ENCODE results near the gene ZNF853.
"Not testable (repeated sequence)": the region's sequence is repeated elsewhere in the genome, so short reads cannot be mapped to it uniquely, and the experiment has no call there.

Gene ZNF853

DNA sequence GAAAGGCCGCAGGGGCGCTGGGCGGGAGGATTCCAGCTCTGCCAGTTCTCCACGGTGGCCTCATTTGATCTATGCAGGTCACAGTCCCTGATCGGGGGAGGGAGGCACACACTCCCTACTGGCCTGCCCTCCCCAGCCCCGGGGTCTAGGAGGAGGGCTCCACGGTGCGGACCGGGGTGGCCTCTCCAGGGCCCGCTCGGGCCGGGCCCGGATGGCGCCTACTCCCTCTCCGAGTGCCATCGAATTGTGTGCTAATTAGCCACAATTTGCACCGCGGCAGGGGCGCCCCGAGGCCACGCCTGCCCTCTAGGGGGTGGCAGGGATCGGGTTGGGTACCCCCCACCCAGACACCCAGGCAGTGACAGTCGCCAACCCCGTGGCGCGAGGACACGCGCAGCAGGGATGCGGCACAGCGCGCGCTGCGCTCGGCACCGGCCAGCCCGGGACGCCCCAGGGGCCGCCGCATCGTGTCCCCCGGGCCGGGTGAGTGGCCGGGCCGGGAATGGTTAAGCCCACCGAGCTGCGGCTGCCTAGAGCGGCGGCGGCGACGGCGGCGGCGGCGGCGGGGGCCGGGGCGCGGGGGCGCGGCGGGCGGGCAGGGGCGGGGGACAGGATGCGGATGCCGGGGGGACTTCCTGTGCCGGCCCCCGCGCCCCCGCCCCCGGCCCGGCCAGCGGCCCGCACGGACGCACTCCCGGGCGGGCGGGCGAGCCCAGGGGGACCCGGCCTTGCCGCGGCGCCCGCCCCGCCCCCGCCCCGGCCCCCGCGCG is at the start of gene ZNF853:
TSS of gene ZNF853 (plus strand) at position 658 of the 770 bp plus-strand sequence. CDS start 565 bp downstream, outside the sequence.
- no peak for DNase-seq

DNA sequence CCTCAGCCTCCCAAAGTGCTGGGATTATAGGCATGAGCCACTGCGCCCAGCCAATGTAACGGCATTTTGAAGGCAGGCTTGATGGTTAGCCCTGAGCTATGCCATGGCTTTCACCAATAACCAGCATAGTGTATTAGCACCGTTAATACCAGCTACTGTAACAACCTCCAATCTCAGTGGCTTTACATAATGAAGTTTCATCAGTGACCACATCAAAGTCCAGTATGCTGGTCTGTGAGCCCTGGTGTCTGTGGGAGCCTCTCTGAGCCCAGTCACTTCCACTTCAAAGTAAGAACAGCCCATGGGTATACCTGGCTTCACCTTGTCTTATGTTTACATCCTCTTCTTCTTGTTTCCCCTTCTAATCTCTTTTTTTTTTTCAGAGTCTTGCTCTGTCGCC is 49.8 kb upstream of the ZNF853 start:
- no peak for DNase-seq

DNA sequence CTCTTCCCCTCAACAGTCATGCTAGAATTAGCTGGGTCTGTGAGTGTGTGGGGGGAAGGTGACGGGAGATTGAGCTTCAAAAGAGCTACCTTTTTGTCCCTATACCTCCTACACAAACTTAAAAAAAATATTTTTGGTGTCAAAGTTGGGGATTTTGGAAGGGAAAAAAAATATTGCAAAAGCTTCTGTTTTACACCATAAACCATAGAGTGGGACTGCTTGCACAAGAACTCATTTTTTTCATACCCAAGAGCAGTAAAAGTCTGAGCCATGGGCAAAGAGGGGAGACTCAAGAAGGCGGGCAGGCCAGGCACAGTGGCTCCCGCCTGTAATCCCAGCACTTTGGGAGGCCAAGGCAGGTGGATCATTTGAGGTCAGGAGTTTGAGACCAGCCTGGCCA is 47.5 kb upstream of the ZNF853 start:
- no peak for DNase-seq

GRCh38 chr7:6571160-6571779 is 44.1 kb upstream of the ZNF853 start:
- no peak for DNase-seq

- DNase-seq = no peak
Measured at GRCh38 chr7:6575281-6576023, 40.0 kb upstream of the ZNF853 start.

- DNase-seq = no peak
Measured at GRCh38 chr7:6576024-6576866, 39.2 kb upstream of the ZNF853 start.

GRCh38 chr7:6576867-6577368 is 38.5 kb upstream of the ZNF853 start:
- not testable (repeated sequence) for DNase-seq

GRCh38 chr7:6577369-6578113 is 37.9 kb upstream of the ZNF853 start, which contains the start of gene ZDHHC4:
TSS of gene ZDHHC4 (plus strand) at chr7:6577454. CDS start at chr7:6580562, 3,108 bp downstream.
- DNase-seq = peak; percentile 69

- DNase-seq = no peak
Measured at GRCh38 chr7:6578114-6579084, 37.0 kb upstream of the ZNF853 start.

GRCh38 chr7:6579446-6579845 is 36.0 kb upstream of the ZNF853 start:
- DNase-seq = no peak

DNA sequence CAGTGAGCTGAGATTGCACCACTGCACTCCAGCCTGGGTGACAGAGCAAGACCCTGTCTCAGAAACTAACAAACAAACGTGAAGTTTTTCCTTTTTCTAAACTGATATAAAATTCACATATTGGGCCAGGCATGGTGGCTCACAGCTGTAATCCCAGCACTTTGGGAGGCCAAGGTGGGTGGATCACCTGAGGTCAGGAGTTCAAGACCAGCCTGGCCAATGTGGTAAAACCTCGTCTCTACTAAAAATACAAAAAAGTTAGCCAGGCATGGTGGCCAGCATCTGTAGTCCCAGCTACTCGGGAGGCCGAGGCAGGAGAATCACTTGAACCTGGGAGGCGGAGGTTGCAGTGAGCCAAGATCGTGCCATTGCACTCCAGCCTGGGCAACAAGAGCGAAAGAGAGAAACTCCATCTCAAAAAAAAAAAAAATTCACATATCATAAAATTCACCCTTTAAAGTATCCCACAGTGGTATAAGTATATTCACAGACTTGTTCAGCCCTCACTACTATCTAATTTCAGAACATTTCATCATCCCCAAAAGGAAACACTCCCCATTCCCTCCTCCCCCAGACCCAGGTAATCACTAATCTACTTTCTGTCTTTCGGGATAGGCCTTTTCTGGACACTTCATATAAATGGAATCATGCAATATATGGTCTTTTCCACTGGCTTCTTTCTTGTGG is 29.5 kb upstream of the ZNF853 start:
- DNase-seq = not testable (repeated sequence)

DNA sequence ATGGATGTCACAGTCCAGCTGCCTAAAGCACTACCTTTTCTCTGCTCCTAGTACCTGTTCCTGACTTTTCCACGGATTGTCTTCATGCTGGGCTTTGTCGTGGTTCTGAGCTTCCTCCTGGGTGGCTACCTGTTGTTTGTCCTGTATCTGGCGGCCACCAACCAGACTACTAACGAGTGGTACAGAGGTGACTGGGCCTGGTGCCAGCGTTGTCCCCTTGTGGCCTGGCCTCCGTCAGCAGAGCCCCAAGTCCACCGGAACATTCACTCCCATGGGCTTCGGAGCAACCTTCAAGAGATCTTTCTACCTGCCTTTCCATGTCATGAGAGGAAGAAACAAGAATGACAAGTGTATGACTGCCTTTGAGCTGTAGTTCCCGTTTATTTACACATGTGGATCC is 26.8 kb upstream of the ZNF853 start:
- DNase-seq = no peak

- no peak for DNase-seq
Measured at GRCh38 chr7:6589151-6589828, 26.1 kb upstream of the ZNF853 start.

DNA sequence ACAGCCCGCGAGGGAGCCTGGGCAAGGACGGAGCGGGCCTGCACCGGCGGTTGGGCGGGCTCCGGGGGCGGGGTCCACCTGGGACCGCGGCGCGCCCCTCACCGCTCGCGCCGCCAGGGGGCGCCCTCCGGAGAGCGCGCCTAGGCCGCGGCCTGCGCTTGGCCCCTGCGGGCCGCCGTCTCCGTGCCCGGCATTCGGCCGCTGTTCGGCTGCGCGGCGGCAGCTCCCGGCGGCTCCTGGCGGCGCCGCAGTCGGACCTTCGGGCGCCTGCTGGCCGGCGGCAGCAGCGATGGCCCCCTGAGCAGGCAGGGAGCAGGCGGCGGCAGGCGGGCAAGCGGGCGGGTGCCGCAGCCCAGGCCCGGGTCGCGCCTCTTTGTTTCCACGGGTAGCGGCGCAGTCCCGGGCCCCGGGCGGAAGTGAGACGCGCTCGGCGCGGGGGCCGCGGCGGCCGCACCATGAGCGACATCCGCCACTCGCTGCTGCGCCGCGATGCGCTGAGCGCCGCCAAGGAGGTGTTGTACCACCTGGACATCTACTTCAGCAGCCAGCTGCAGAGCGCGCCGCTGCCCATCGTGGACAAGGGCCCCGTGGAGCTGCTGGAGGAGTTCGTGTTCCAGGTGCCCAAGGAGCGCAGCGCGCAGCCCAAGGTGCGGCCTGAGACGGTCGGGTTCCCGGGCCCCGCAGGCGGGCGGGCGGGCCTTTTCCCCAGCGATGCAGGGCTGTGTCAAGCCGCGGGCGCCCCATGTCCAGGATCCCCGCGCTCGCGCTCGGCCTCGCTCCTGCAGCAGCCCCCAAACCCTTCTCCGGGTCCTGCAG is 25.4 kb upstream of the ZNF853 start, which contains the start of gene INTS15:
TSS of gene INTS15 (plus strand) at position 193 of the 816 bp plus-strand sequence. CDS start at position 456, 263 bp downstream.
- peak; percentile 62 for DNase-seq

GRCh38 chr7:6590645-6591110 is 24.7 kb upstream of the ZNF853 start:
- DNase-seq = no peak

GRCh38 chr7:6600093-6600492 is 15.3 kb upstream of the ZNF853 start:
- no peak for DNase-seq

- DNase-seq = no peak
Measured at GRCh38 chr7:6604458-6604857, 11.0 kb upstream of the ZNF853 start.

Data from NCI-H1048 (cell line).